CD4-positive, alpha-beta T cell (primary cell): ENCODE results near the gene EMB. TPM values are rescaled to one million over a fixed set of nuclear protein-coding genes. Genes with fewer than 3 reads are reported as not detected.
"Not testable (repeated sequence)": the region's sequence is repeated elsewhere in the genome, so short reads cannot be mapped to it uniquely, and the experiment has no call there.

Experiments used
- ATAC-seq: fragments of 200-7000 bp; cut with Tn5 transposase; one replicate; pipeline ENCODE4 v1.10.0; 2022; ENCODE audit warnings: mild to moderate bottlenecking; ENCODE audit not compliant: poor library complexity
- CTCF ChIA-PET: fragments of 350-600 bp; sonication (Branson Sonifier 250); formaldehyde crosslinking; loops from one replicate; lab custom pipeline; 2021; ENCODE audit warnings: antibody characterized with exemption, inconsistent platforms; lab: Charles Lee
- POLR2A ChIA-PET: fragments of 350-600 bp; sonication (Branson Sonifier 250); formaldehyde crosslinking; loops from one replicate; lab custom pipeline; 2021; ENCODE audit warnings: antibody characterized with exemption, inconsistent platforms; lab: Charles Lee
- DNase-seq, 14 experiments: peaks; one replicate each; pipeline ENCODE4 v3.0.0-alpha.2; 2013 to 2020; ENCODE audit warnings: mixed read lengths in 2 of 14
- H3K27ac ChIP-seq, 2 donors: one replicate each; pipeline versions ENCODE4 v1.5.1 to v1.7.0; 2013; ENCODE audit warnings: low read length in 2 of 2, low read depth in 1 of 2, mild to moderate bottlenecking in 1 of 2
- H3K27me3 ChIP-seq, 2 experiments: 1 replicate in 1 of 2; 2 replicates in 1 of 2; pipeline versions ENCODE4 v1.6.1 to v1.7.0; 2013; ENCODE audit warnings: low read length in 2 of 2, control low read depth in 1 of 2, mild to moderate bottlenecking in 1 of 2, moderate library complexity in 1 of 2; ENCODE audit not compliant: insufficient read depth in 2 of 2, control insufficient read depth in 1 of 2
- H3K36me3 ChIP-seq: one replicate; pipeline ENCODE4 v1.6.1; 2013; ENCODE audit warnings: low read length, control low read depth; ENCODE audit not compliant: insufficient read depth
- H3K4me1 ChIP-seq: one replicate; pipeline ENCODE4 v1.6.1; 2013; ENCODE audit warnings: low read length, control low read depth; ENCODE audit not compliant: insufficient read depth
- H3K4me3 ChIP-seq: one replicate; pipeline ENCODE4 v1.5.1; 2013; ENCODE audit warnings: mild to moderate bottlenecking, low read length, moderate library complexity
- H3K9me3 ChIP-seq, 2 experiments: 1 replicate in 1 of 2; 2 replicates in 1 of 2; pipeline versions ENCODE4 v1.6.1 to v1.7.0; 2013; ENCODE audit warnings: low read length in 2 of 2, mild to moderate bottlenecking in 2 of 2, control low read depth in 1 of 2, moderate library complexity in 1 of 2; ENCODE audit not compliant: control insufficient read depth in 1 of 2, insufficient read depth in 1 of 2
- H3K27ac Mint-ChIP-seq: one replicate; pipeline ENCODE4 v1.8.0; 2020; ENCODE audit warnings: mixed read lengths
- H3K27me3 Mint-ChIP-seq: one replicate; pipeline ENCODE4 v1.8.0; 2021; ENCODE audit warnings: mixed read lengths
- H3K36me3 Mint-ChIP-seq: one replicate; pipeline ENCODE4 v1.8.0; 2021; ENCODE audit warnings: low read depth, mixed read lengths
- H3K4me1 Mint-ChIP-seq: one replicate; pipeline ENCODE4 v1.8.0; 2021; ENCODE audit warnings: low read depth, mixed read lengths
- H3K4me3 Mint-ChIP-seq: one replicate; pipeline ENCODE4 v1.8.0; 2020; ENCODE audit warnings: mild to moderate bottlenecking, mixed read lengths
- H3K9me3 Mint-ChIP-seq: one replicate; pipeline ENCODE4 v1.8.0; 2020; ENCODE audit warnings: mixed read lengths
- CTCF ChIP-seq: fragments of 200-600 bp; IDR thresholded peaks from one replicate; pipeline ENCODE4 v1.8.0; 2022; ENCODE audit warnings: antibody characterized with exemption, mild to moderate bottlenecking
- intact Hi-C, 2 experiments: fragments of 100-400 bp; cut with DNase I in 1 of 2; cut with micrococcal nuclease in 1 of 2; formaldehyde crosslinking; loops; one replicate each; pipeline versions ENCODE4 v1.15.1 to v1.9.0; 2023 to 2025; cut with DNase I, micrococcal nuclease
- total RNA-seq, 174 experiments: library from RNA in 2 of 174; stranded (reverse) in 2 of 174; gene quantifications; one replicate each; pipeline ENCODE4 v1.2.3 and lab custom pipeline; 2021 to 2026

EMB gene
- total RNA-seq, 2 experiments from 2014 or later, result 131 to 133 TPM

GRCh38 chr5:50365426-50366251 lies 75.4 kb downstream of the EMB start:
- Mint-ChIP-seq H3K27ac (peak overlapping the region; percentile 11), H3K36me3 (peaks cover 47% of the 10 kb centered on the region), H3K27me3 (no peaks in the 10 kb centered on the region), H3K9me3 (peaks cover 14% of the 10 kb centered on the region), H3K4me3 (no peak overlapping the region), H3K4me1 (peaks cover 29% of the 10 kb centered on the region)
- ChIA-PET POLR2A (no interaction called here), CTCF (no interaction called here)
- Histone ChIP-seq H3K4me1 (peaks cover 9% of the 10 kb centered on the region), H3K4me3 (no peak overlapping the region), H3K36me3 (no peaks in the 10 kb centered on the region), H3K27me3 (no peaks in the 10 kb centered on the region), H3K27ac (no peak overlapping the region), H3K9me3 (peaks cover 0 to 17% of the 10 kb centered on the region in 2 experiments)
- ATAC-seq (no peak), DNase-seq (no peak)
- no peak for TF ChIP-seq CTCF
- intact Hi-C loops, result no loop called here

- H3K27me3 ChIP-seq, ATAC-seq, H3K4me1 ChIP-seq, H3K4me3 ChIP-seq, POLR2A ChIA-PET, intact Hi-C loops, H3K36me3 ChIP-seq, H3K27ac ChIP-seq, H3K27me3 Mint-ChIP-seq: not testable (repeated sequence)
- DNase-seq, result peak in 1 of 14 experiments; percentile 10
- peak overlapping the region; percentile 11 for H3K27ac Mint-ChIP-seq
- peaks cover 44% of the 10 kb centered on the region for H3K36me3 Mint-ChIP-seq
- H3K4me1 Mint-ChIP-seq, result peaks cover 29% of the 10 kb centered on the region
- peaks cover 10% of the 10 kb centered on the region for H3K9me3 Mint-ChIP-seq
- peak overlapping the region; percentile 64 for H3K4me3 Mint-ChIP-seq
- CTCF ChIA-PET, result interaction anchor here (0.6 kb wide), 1 partner anchor 42 kb away, joined by 3 read pairs; no protein-coding TSS in a partner anchor
- peaks cover 0 to 15% of the 10 kb centered on the region in 2 experiments for H3K9me3 ChIP-seq
These were observed 76.4 kb downstream of the EMB start for GRCh38 chr5:50364535-50365309.

- POLR2A ChIA-PET, result no interaction called here
- Histone ChIP-seq H3K27me3 (no peaks in the 10 kb centered on the region), H3K4me1 (peaks cover 6% of the 10 kb centered on the region), H3K4me3 (no peak overlapping the region), H3K36me3 (no peaks in the 10 kb centered on the region), H3K27ac (no peak overlapping the region), H3K9me3 (no peaks in the 10 kb centered on the region)
- CTCF ChIA-PET, result no interaction called here
- Mint-ChIP-seq H3K9me3 (peaks cover 2% of the 10 kb centered on the region), H3K27me3 (no peaks in the 10 kb centered on the region), H3K4me3 (no peak overlapping the region), H3K4me1 (peaks cover 20% of the 10 kb centered on the region), H3K36me3 (peaks cover 14% of the 10 kb centered on the region), H3K27ac (no peak overlapping the region)
- DNase-seq (no peak), ATAC-seq (no peak)
- intact Hi-C loops, result no loop called here
- TF ChIP-seq CTCF, result no peak
These were observed 81.9 kb downstream of the EMB start for GRCh38 chr5:50359187-50359586.
